Thyroid gland (tissue), 4 donors: ENCODE measurements around the gene PAFAH2.

ENCODE experiments used
- POLR2A ChIP-seq, 2 donors: fragments of 450-650 bp; IDR thresholded peaks; one replicate each; pipeline ENCODE4 v1.6.1; 2017; ENCODE audit warnings: antibody characterized with exemption in 2 of 2, mild to moderate bottlenecking in 2 of 2, moderate library complexity in 1 of 2
- TF ChIP-seq, protein P1 (sequence below), 6 experiments: fragments of 200-600 bp in 3 of 6; fragments of 450-650 bp in 3 of 6; sonication (generic) in 3 of 6; IDR thresholded peaks; one replicate each; pipeline ENCODE4 v1.5.1; 2016 to 2019; ENCODE audit warnings: antibody characterized with exemption in 6 of 6, mild to moderate bottlenecking in 2 of 6, inconsistent platforms in 1 of 6, moderate library complexity in 1 of 6

DNA sequence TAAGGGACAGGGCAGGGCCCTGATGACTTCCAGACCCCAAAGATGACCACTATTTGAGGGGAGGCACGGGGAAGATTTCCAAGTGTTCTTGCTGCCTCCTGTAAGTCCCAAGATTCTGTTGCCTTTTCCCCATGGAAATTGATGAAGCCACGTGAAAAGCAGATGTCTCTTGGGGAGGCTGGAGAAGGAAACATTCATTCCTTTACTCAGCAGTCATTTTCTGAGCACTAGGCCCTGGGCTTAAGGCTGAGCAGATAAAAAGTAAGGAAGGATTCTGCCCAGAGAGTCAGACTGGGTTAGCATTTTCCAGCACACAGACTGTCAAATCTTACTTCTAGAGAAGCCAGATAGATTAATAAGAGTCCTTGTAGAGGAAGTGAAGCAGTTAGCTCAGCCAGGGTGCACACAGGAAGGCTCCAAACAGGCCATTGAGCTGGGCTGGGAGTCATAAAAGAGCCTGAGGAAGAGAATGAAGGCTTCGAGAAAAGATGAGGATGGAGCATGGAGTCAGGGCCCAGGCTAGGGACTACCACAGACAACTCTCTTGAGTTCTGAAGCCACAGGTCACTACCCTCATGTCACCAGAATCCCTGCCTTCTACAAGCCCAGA is 33.9 kb upstream of the PAFAH2 start:
- TF ChIP-seq, protein P1, sequence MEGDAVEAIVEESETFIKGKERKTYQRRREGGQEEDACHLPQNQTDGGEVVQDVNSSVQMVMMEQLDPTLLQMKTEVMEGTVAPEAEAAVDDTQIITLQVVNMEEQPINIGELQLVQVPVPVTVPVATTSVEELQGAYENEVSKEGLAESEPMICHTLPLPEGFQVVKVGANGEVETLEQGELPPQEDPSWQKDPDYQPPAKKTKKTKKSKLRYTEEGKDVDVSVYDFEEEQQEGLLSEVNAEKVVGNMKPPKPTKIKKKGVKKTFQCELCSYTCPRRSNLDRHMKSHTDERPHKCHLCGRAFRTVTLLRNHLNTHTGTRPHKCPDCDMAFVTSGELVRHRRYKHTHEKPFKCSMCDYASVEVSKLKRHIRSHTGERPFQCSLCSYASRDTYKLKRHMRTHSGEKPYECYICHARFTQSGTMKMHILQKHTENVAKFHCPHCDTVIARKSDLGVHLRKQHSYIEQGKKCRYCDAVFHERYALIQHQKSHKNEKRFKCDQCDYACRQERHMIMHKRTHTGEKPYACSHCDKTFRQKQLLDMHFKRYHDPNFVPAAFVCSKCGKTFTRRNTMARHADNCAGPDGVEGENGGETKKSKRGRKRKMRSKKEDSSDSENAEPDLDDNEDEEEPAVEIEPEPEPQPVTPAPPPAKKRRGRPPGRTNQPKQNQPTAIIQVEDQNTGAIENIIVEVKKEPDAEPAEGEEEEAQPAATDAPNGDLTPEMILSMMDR (IDR thresholded peaks at IDR 0.05): no peak
- TF ChIP-seq POLR2A (IDR thresholded peaks at IDR 0.05): no peak
